ENCODE results near the gene SLC10A1. TPM values are rescaled to one million over a fixed set of nuclear protein-coding genes. Genes with fewer than 3 reads are reported as not detected.

SLC10A1 gene
- total and polyA plus RNA-seq, 3 experiments from 2014 or later, result not detected

Other genes with a start within 250 kb of the SLC10A1 start
- gene CCDC177, start 222.4 kb downstream of the SLC10A1 start, total RNA-seq, result not detected
- gene CCDC177, start 222.4 kb downstream of the SLC10A1 start, polyA plus RNA-seq, result not detected
- gene SUSD6, start 185.6 kb downstream of the SLC10A1 start, total RNA-seq, result 10 to 100 TPM; 51.4 to 53.9 TPM
- gene SUSD6, start 185.6 kb downstream of the SLC10A1 start, polyA plus RNA-seq, result 9.3 TPM
- gene SRSF5, start 30.1 kb downstream of the SLC10A1 start, total RNA-seq, result 100 to 1,000 TPM; 291 to 307 TPM
- 1,226 TPM for gene SRSF5, start 30.1 kb downstream of the SLC10A1 start, polyA plus RNA-seq
- gene SMOC1, start 82.2 kb upstream of the SLC10A1 start, total RNA-seq, result not detected
- gene SMOC1, start 82.2 kb upstream of the SLC10A1 start, polyA plus RNA-seq, result not detected